ENCODE results near the gene STX3.

STX3 gene

DNA sequence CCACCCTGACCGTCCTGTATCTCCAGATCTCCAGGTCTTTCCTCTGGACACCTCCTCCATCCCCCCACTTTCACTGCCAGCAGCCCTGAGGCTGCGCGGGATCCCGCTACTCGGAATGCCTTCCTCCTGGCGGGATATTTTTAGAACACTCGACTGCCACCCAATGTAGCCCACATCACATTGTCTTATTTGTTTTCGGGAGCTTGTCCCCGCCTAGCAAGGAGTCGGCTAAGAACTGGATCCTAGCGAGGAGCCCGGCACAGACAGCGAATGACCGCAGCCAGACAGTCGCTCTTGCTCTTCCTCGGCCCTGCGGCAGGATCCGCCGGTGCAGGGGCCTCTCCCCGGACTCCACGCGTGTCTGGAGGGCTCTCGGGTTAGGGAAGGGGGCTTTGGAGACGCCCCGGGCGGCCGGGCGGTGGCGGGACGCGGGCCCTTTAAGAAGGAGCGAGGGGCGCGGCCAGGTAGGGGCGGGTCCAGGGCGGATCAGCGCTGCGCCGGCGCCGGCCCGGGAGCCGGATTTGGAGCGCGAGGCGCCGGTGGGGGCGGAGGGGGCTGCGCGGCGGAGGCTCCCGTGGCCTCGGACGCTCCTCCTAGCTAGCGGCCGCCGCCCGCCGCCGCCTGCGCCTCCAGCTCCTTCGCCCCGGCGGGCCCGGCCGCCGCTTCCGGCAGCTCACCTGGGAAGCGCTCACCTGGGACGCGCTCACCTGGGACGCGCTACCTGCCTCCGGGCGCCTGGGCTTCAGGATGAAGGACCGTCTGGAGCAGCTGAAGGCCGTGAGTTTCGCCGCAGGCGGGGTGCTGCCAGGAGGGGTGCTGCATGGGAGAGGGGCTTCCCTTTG is at the start of gene STX3:
Gene STX3, plus strand, starts transcription at position 518 of the 842 bp plus-strand sequence. Its CDS starts 230 bp downstream, at position 748.
- DNase-seq (ENCODE audit: low read depth in 4 of 4, low spot score in 1 of 4), result peak in 3 of 4 experiments; percentile 38 to 52 (median 50)

GRCh38 chr11:59706518-59707285 is 48.5 kb upstream of the STX3 start:
- DNase-seq (ENCODE audit: low read depth in 4 of 4, low spot score in 1 of 4), result no peak

- DNase-seq (ENCODE audit: low read depth in 4 of 4, low spot score in 1 of 4), result no peak
These were observed 47.8 kb upstream of the STX3 start for GRCh38 chr11:59707371-59707770.

DNA sequence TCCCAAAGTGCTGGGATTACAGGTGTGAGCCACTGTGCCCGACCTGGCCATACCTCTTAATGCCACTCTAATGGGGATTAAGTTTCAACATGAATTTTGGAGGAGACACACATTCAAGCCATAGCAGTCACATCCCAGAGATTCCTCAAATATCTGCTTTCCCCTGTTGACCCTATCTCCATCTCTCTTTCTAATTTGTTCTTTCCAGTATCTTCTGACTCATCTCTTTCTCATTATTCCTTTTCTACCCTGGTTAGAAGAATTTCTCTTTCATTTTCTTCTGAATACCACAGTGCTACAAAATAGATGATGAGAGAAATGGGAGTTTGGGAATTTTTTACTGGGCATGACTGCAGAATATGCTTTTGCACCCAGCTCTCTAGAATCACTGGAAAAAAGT is 46.6 kb upstream of the STX3 start:
- no peak for DNase-seq (ENCODE audit: low read depth in 4 of 4, low spot score in 1 of 4)

GRCh38 chr11:59710136-59710847 is 44.9 kb upstream of the STX3 start:
- DNase-seq (ENCODE audit: low read depth in 4 of 4, low spot score in 1 of 4), result no peak

- DNase-seq (ENCODE audit: low read depth in 4 of 4, low spot score in 1 of 4), result no peak
These were observed 41.4 kb upstream of the STX3 start, which contains the start of gene OR10V1 for GRCh38 chr11:59713745-59714144. Gene OR10V1, minus strand, starts transcription at chr11:59713845. Its CDS starts 0 bp downstream, at chr11:59713845.

GRCh38 chr11:59716051-59716450 is 39.1 kb upstream of the STX3 start:
- DNase-seq (ENCODE audit: low read depth in 4 of 4, low spot score in 1 of 4), result no peak

GRCh38 chr11:59719556-59719955 is 35.6 kb upstream of the STX3 start:
- no peak for DNase-seq (ENCODE audit: low read depth in 4 of 4, low spot score in 1 of 4)

GRCh38 chr11:59724066-59724465 is 31.1 kb upstream of the STX3 start:
- DNase-seq (ENCODE audit: low read depth in 4 of 4, low spot score in 1 of 4), result no peak

- no peak for DNase-seq (ENCODE audit: low read depth in 4 of 4, low spot score in 1 of 4)
These were observed 27.8 kb upstream of the STX3 start for GRCh38 chr11:59727426-59727825.

GRCh38 chr11:59728154-59728553 is 27.0 kb upstream of the STX3 start:
- no peak for DNase-seq (ENCODE audit: low read depth in 4 of 4, low spot score in 1 of 4)

GRCh38 chr11:59728913-59729312 is 26.3 kb upstream of the STX3 start:
- DNase-seq (ENCODE audit: low read depth in 4 of 4, low spot score in 1 of 4), result no peak

DNA sequence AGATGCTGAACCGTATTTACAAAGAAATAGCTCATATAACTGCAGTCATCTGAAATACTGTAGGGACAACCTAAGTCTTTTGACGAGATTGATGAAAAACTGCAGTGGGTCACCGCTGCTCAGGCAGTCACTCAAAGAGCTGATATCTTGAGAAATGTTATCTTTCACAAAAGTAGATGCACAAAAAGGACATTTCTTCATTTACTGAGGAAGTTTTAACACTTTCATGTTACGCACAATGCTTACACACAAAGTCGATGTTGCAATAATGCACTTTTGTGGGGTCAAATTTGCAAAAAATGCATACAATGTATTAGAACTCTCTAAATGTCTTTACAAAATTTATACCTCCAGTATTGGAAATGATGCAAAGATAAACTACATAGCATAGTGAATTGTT is 25.3 kb upstream of the STX3 start:
- no peak for DNase-seq (ENCODE audit: low read depth in 4 of 4, low spot score in 1 of 4)

DNA sequence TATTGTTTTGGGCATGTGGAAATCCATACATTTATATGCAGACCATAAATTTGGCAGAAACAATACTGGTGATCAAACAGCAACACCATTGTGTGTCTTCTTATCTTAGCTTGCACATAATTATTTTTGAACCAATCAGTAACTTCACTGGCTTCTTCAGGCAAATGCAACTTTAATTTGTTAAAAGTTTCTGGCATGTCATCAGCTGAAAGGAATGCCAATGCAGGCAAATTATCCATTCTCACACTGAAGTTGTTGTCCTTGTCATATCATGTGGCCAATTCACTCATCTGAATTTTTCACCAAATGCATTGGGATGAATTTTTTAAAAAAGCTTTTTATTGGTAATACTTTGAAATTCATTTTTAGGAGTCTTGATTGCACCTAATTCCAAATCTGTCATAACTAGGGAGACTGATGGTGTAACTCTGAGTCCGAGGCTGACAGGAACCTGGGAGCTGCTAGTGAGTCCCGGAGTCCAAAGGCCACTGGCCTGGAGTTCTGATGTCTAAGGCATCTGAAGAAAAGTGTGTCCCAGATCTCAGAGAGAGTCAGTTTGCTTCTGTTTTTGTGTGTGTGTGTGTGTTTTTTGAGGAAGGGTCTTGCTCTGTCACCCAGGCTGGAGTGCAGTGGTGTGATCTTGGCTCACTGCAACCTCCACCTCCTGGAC is 24.1 kb upstream of the STX3 start:
- DNase-seq (ENCODE audit: low read depth in 4 of 4, low spot score in 1 of 4), result no peak

GRCh38 chr11:59746111-59746510 is 9.1 kb upstream of the STX3 start:
- no peak for DNase-seq (ENCODE audit: low read depth in 4 of 4, low spot score in 1 of 4)

DNA sequence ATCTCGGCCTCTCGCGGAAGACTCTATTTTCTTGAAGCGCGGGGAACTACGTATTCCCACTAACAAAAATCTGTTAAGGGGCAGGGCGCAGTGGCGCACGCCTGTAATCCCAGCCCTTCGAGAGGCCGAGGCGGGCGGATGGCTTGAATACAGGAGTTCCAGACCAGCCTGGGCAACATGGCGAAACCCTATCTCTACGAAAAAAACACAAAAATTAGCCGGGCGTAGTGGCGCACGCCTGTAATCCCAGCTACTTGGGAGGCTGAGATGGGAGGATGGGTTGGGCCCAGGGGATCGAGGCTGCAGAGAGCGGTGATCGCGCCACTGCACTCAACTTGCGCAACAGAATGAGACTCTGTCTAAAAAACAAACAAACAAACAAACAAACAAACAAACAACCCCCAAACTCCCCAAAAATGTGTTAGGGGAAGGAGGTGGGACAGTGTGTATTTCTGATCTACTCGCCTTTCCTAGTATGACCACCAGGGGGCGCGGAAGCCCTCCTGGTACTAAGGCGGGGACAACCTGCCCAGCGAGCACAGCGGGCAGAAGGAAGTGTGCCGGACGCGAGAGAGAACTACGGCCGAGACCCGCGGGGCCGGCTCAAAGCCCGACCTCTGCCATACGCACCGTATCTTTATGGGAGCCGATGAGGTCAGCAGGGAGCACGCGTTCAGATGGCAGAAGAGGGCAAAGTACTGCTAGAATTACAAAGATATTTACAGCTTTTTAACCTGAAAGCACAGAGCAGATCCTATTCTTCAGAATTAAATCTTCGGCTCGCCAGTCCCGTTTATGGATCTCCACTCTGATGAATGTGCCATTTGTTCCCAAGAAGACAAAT is 1.3 kb upstream of the STX3 start:
- DNase-seq (ENCODE audit: low read depth in 4 of 4, low spot score in 1 of 4), result peak; percentile 61 to 76 (median 72)

DNA sequence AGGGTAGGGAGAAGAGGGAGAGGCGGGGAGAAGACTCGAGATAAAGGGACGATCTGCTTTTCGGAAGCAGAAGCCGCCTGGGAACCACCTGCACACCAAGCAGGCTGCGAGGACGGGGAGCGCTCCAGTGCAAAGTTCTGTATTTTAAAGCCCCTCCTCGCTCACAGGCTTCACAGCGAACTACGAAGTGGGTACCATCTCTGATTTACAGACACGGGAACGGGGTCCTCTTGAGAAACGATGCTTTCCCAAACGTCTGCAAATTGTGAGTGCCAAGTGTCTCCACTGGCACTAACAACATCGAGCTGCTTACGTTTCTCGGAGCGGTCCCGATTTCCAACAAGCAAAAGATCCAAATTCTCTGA is 700 bp upstream of the STX3 start:
- DNase-seq (ENCODE audit: low read depth in 4 of 4, low spot score in 1 of 4), result no peak

GRCh38 chr11:59755701-59756557 is 753 bp downstream of the STX3 start:
- no peak for DNase-seq (ENCODE audit: low read depth in 4 of 4, low spot score in 1 of 4)

DNA sequence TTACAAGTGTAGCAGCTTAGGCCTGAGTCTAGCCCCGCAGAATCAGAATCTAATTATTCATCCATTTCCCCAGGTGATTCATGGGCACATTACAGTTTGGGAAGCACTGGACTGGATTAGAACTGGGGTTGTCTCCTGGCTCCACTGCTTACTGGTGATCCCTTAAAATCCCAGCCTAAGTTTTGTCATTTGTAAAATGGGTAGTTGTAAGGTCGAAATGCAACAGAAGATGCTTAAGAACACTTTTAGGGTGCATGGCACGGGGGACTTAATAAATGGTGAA is 1.3 kb downstream of the STX3 start:
- DNase-seq (ENCODE audit: low read depth in 4 of 4, low spot score in 1 of 4), result no peak

Measured in stimulated activated CD4-positive, alpha-beta T cell treated with anti-CD3 and anti-CD28 coated beads, Interleukin-1b, Interleukin-23, amount 100 ng/mL, for 24 hours (primary cell).